K562 (cell line): Measurements from ENCODE around the gene SBNO1. TPM values are rescaled to one million over a fixed set of nuclear protein-coding genes. Genes with fewer than 3 reads are reported as not detected.

Experiments
- ATAC-seq: fragments of 200-7000 bp; cut with Tn5 transposase; 3 replicates; pipeline ENCODE4 v1.9.1; 2020; ENCODE audit warnings: moderate library complexity
- BruUV-seq: library from RNA; stranded (reverse); fragments of 400-500 nt; replicated peaks from 2 replicates; lab custom pipeline; 2021; lab: Mats Ljungman, UMichigan
- CTCF ChIA-PET: fragments of 300-600 bp; formaldehyde crosslinking; extraction: SDS; loops from one replicate; lab custom pipeline; 2021; ENCODE audit warnings: low intra/inter-chr PET ratio; lab: Yijun Ruan, JAX
- POLR2A ChIA-PET: fragments of 300-600, 350-650 bp; sonication (Branson Sonifier 250); formaldehyde crosslinking; extraction: SDS; loops from one replicate; lab custom pipeline; 2021; ENCODE audit warnings: antibody characterized with exemption, inconsistent platforms; lab: Yijun Ruan, JAX
- DNase-seq, 4 experiments: peaks; one replicate each; pipeline versions ENCODE4 v3.0.0 to v3.0.0-alpha.2; 2011 to 2018; ENCODE audit warnings: low spot score in 3 of 4, mixed read lengths in 3 of 4; ENCODE audit errors: extremely low read depth in 1 of 4
- FAIRE-seq: peaks from 2 replicates; lab custom pipeline; 2011; peaks lifted over from hg19 to GRCh38; lab: Jason Lieb, UNC
- H2AFZ ChIP-seq: 2 replicates; pipeline ENCODE4 v1.6.0; 2011; ENCODE audit warnings: low read depth, low read length, control low read depth, inconsistent platforms
- H3K27ac ChIP-seq: fragments of 200-600 bp; 3 replicates; pipeline ENCODE4 v1.8.0; 2011; ENCODE audit warnings: low read depth, mild to moderate bottlenecking, control low read depth, inconsistent platforms, low read length, moderate library complexity, mixed read lengths; ENCODE audit errors: extremely low read depth
- H3K27me3 ChIP-seq, 2 experiments: fragments of 300-600 bp in 1 of 2; 2 replicates in 1 of 2; 3 replicates in 1 of 2; pipeline versions ENCODE4 v1.6.0 to v1.8.0; 2011; ENCODE audit warnings: inconsistent platforms in 2 of 2, low read length in 2 of 2, mild to moderate bottlenecking in 1 of 2, mixed read lengths in 1 of 2, moderate library complexity in 1 of 2; ENCODE audit not compliant: control insufficient read depth in 2 of 2, insufficient read depth in 2 of 2
- H3K36me3 ChIP-seq: fragments of 300-600 bp; 3 replicates; pipeline ENCODE4 v1.8.0; 2011; ENCODE audit warnings: mild to moderate bottlenecking, low read length, inconsistent platforms; ENCODE audit not compliant: control insufficient read depth, insufficient read depth
- H3K4me1 ChIP-seq, 2 experiments: fragments of 200-600 bp in 1 of 2; replicated peaks in 1 of 2; 2 replicates in 1 of 2; 3 replicates in 1 of 2; pipeline versions ENCODE4 v1.5.1 to v1.8.0; 2011; ENCODE audit warnings: inconsistent platforms in 2 of 2, low read length in 2 of 2, mild to moderate bottlenecking in 1 of 2, mixed read lengths in 1 of 2, moderate library complexity in 1 of 2; ENCODE audit not compliant: control insufficient read depth in 2 of 2, insufficient read depth in 2 of 2
- H3K4me2 ChIP-seq: 2 replicates; pipeline ENCODE4 v1.6.1; 2011; ENCODE audit warnings: low read length, control low read depth, inconsistent platforms, mixed read lengths; ENCODE audit not compliant: insufficient read depth
- H3K4me3 ChIP-seq: fragments of 200-600 bp; sonication (generic), shearing (Covaris generic); 2 replicates; pipeline ENCODE4 v1.5.1; 2016; ENCODE audit warnings: control low read depth, inconsistent platforms
- H3K79me2 ChIP-seq: fragments of 200-600 bp; 3 replicates; pipeline ENCODE4 v1.8.0; 2011; ENCODE audit warnings: low read length, inconsistent platforms; ENCODE audit not compliant: control insufficient read depth, insufficient read depth
- H3K9ac ChIP-seq, 2 experiments: 2 replicates each; pipeline versions ENCODE4 v1.6.0 to v1.6.1; 2011; ENCODE audit warnings: low read depth in 2 of 2, low read length in 2 of 2, control low read depth in 1 of 2, inconsistent platforms in 1 of 2, mild to moderate bottlenecking in 1 of 2, mixed read lengths in 1 of 2; ENCODE audit not compliant: insufficient read depth in 1 of 2
- H3K9me1 ChIP-seq: one replicate; pipeline ENCODE4 v1.6.0; 2011; ENCODE audit warnings: inconsistent platforms, mild to moderate bottlenecking, low read length, moderate library complexity; ENCODE audit not compliant: control insufficient read depth, insufficient read depth
- H3K9me3 ChIP-seq: replicated peaks from 2 replicates; pipeline ENCODE4 v1.5.1; 2011; ENCODE audit warnings: low read depth, low read length, inconsistent platforms; ENCODE audit not compliant: control insufficient read depth, insufficient read depth
- H4K20me1 ChIP-seq: replicated peaks from 2 replicates; pipeline ENCODE4 v1.6.1; 2011; ENCODE audit warnings: low read length, inconsistent platforms, mixed read lengths; ENCODE audit not compliant: control insufficient read depth, insufficient read depth
- ARID2 ChIP-seq: fragments of 450-650 bp; IDR thresholded peaks from 2 replicates; pipeline ENCODE4 v1.6.1; 2017; ENCODE audit warnings: antibody characterized with exemption, mild to moderate bottlenecking
- EGR1 ChIP-seq: fragments of 450-650 bp; conservative IDR thresholded peaks from 2 replicates; pipeline ENCODE4 v1.6.1; 2017; ENCODE audit warnings: mild to moderate bottlenecking
- GATAD2A ChIP-seq: fragments of 450-650 bp; IDR thresholded peaks from 2 replicates; pipeline ENCODE4 v1.6.1; 2017
- HCFC1 ChIP-seq: IDR thresholded peaks from 2 replicates; pipeline ENCODE4 v1.6.1; 2012; ENCODE audit warnings: low read depth, low read length, improper control_type of control experiment
- HOMEZ ChIP-seq: fragments of 250-450 bp; sonication (Bioruptor Pico); IDR thresholded peaks from 2 replicates; pipeline ENCODE4 v1.4.0; 2020; ENCODE audit warnings: mild to moderate bottlenecking, moderate library complexity
- TCFL5 ChIP-seq: fragments of 250-450 bp; sonication (Bioruptor Pico); conservative IDR thresholded peaks from 2 replicates; pipeline ENCODE4 v1.6.1; 2021; ENCODE audit warnings: mild to moderate bottlenecking, moderate library complexity, matching md5 sums
- YBX1 ChIP-seq: fragments of 450-650 bp; IDR thresholded peaks from 2 replicates; pipeline ENCODE4 v1.7.1; 2016; ENCODE audit warnings: mild to moderate bottlenecking
- ZKSCAN8 ChIP-seq: fragments of 200-800 bp; sonication (Bioruptor generic); IDR thresholded peaks from 2 replicates; pipeline ENCODE4 v1.6.1; 2016; ENCODE audit warnings: missing genetic modification characterization, missing compliant biosample characterization
- WGBS: fragments of 100-300 bp; shearing (Covaris generic); methylation state at CpG from one replicate; pipeline ENCODE4 v1.1.6; 2016; ENCODE audit warnings: low coverage, mixed read lengths; ENCODE audit not compliant: insufficient coverage; ENCODE audit errors: missing lambda C conversion rate; 5-methylcytosine and 5-hydroxymethylcytosine counted together
- in situ Hi-C: fragments of 300-500 bp; cut with MboI; formaldehyde crosslinking; loops from 4 replicates; pipeline ENCODE4 v1.15.0; 2018; ENCODE audit warnings: inconsistent platforms, mixed read lengths
- intact Hi-C: fragments of 100-400 bp; cut with micrococcal nuclease; formaldehyde crosslinking; loops from 2 replicates; pipeline ENCODE4 v1.14.2; 2022
- polyA plus RNA-seq, 8 experiments: library from polyadenylated mRNA; depleted of rRNA in 4 of 8; stranded (reverse) in 5 of 8; unstranded in 3 of 8; fragments of >200 nt; fragmentation: Nextera tagmentation in 2 of 8; fragmentation: Illumina TruSeq in 1 of 8; extraction: Ambion mirVana in 2 of 8; extraction: Trizol in 1 of 8; gene quantifications; 2 replicates each; pipeline versions ENCODE4 v1.2.1 to v1.2.3, GENCODE V29; 2011 to 2014; ENCODE audit warnings: inconsistent platforms in 1 of 8, missing spikeins in 1 of 8
- total RNA-seq, 7 experiments: library from RNA; depleted of rRNA in 6 of 7; stranded (reverse); fragments of >200 nt in 6 of 7; fragmentation: Illumina TruSeq in 2 of 7; extraction: Trizol in 2 of 7; gene quantifications; 2 replicates each; pipeline versions ENCODE4 v1.2.1 to v1.2.3, GENCODE V29; 2011 to 2021; ENCODE audit warnings: low replicate concordance in 1 of 7

Gene SBNO1
- total and polyA plus RNA-seq, 9 of the 15 experiments (the other 6 are each of a cell fraction or from before 2014, with no cell fraction given), result 14.9 to 77.1 (median 35.9) TPM

DNA sequence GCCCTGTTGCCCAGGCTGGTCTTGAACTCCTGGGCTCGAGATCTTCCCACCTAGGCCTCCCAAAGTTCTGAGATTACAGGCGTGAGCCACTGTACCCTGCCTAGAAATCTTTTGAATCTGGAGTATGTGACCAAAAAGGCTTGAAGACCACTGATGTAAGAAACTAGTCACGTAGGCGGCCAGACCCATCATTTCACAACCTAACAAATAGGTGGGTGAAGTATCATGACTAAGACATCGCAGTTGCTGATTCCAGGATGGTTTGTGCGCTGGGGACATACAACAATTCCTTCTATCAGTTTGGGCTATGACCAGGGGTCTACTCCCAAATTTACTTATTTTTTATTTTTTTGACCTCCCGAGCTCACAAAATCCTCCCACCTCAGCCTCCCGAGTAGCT, 81.2 kb downstream of the SBNO1 start:
- intact Hi-C loops, result no loop called here
- WGBS, result 79% methylated on average over 8 of the region's 8 CpGs

More for the DNA sequence above, 81.2 kb downstream of the SBNO1 start:
- no peak for ATAC-seq
- H3K9me1 ChIP-seq, result no peaks in the 10 kb centered on the region
- no peak overlapping the region for H3K4me3 ChIP-seq
- no peak overlapping the region for H3K4me2 ChIP-seq
- no peaks in the 10 kb centered on the region for H3K4me1 ChIP-seq
- CTCF ChIA-PET, result no interaction called here
- no peak for FAIRE-seq
- no peak overlapping the region for H3K9ac ChIP-seq
- BruUV-seq, result no TSS peak
- TF ChIP-seq HCFC1, result no peak
- no peak for TF ChIP-seq YBX1
- no peak for TF ChIP-seq GATAD2A
- no peak for TF ChIP-seq ARID2
- no peak for TF ChIP-seq ZKSCAN8 (CRISPR knock-in tag)
- no peak for TF ChIP-seq TCFL5 (CRISPR knock-in tag)
- no peak for TF ChIP-seq HOMEZ (CRISPR knock-in tag)
- TF ChIP-seq EGR1, result no peak
- no peaks in the 10 kb centered on the region for H3K36me3 ChIP-seq
- in situ Hi-C loops, result no loop called here
- H3K27ac ChIP-seq, result no peak overlapping the region
- no peak overlapping the region for H2AFZ ChIP-seq
- H3K27me3 ChIP-seq, result no peaks in the 10 kb centered on the region
- POLR2A ChIA-PET, result interaction anchor here (0.6 to 0.9 kb wide), 3 partner anchors 12 to 523 kb away, joined by 3 to 6 read pairs (median 3); no protein-coding TSS in a partner anchor
- no peak for DNase-seq
- no peaks in the 10 kb centered on the region for H3K79me2 ChIP-seq
- no peaks in the 10 kb centered on the region for H4K20me1 ChIP-seq
- H3K9me3 ChIP-seq, result no peaks in the 10 kb centered on the region
